ENCODE results near the gene FHIT. TPM values are rescaled to one million over a fixed set of nuclear protein-coding genes. Genes with fewer than 3 reads are reported as not detected.

Gene FHIT
- polyA plus RNA-seq, 1 donor: 35.8 TPM

GRCh38 chr3:59862686-59863085, 1388.6 kb downstream of the FHIT start:
- Histone ChIP-seq H3K36me3 (ENCODE audit: control insufficient read depth, insufficient read depth, low read length) (no peaks in the 10 kb centered on the region), H3K27ac (ENCODE audit: low read length) (no peak overlapping the region), H3K4me1 (ENCODE audit: control insufficient read depth, insufficient read depth, low read length) (no peaks in the 10 kb centered on the region), H3K4me3 (ENCODE audit: low read length) (no peak overlapping the region), H3K27me3 (ENCODE audit: control insufficient read depth, insufficient read depth, low read length) (no peaks in the 10 kb centered on the region), H3K9me3 (ENCODE audit: control insufficient read depth, low read depth, low read length) (no peaks in the 10 kb centered on the region)
- DNase-seq: no peak
- 90% methylated on average over 2 of the region's 6 CpGs for WGBS (ENCODE audit: insufficient coverage, low lambda C conversion rate)

GRCh38 chr3:59857589-59858346, 1393.5 kb downstream of the FHIT start:
- H3K4me1 ChIP-seq (ENCODE audit: control insufficient read depth, insufficient read depth, low read length): no peaks in the 10 kb centered on the region
- no peaks in the 10 kb centered on the region for H3K9me3 ChIP-seq (ENCODE audit: control insufficient read depth, low read depth, low read length)
- H3K4me3 ChIP-seq (ENCODE audit: low read length): no peak overlapping the region
- peak; percentile 70 to 84 for DNase-seq
- H3K27me3 ChIP-seq (ENCODE audit: control insufficient read depth, insufficient read depth, low read length): no peaks in the 10 kb centered on the region
- no CpG with 5 or more reads among the region's 7 CpGs for whole genome bisulfite sequencing (ENCODE audit: insufficient coverage, low lambda C conversion rate)
- no peaks in the 10 kb centered on the region for H3K36me3 ChIP-seq (ENCODE audit: control insufficient read depth, insufficient read depth, low read length)
- H3K27ac ChIP-seq (ENCODE audit: low read length): no peak overlapping the region

- 58% methylated on average over 4 of the region's 7 CpGs for WGBS (ENCODE audit: insufficient coverage, low lambda C conversion rate)
- Histone ChIP-seq H3K4me1 (ENCODE audit: control insufficient read depth, insufficient read depth, low read length) (no peaks in the 10 kb centered on the region), H3K27ac (ENCODE audit: low read length) (no peak overlapping the region), H3K27me3 (ENCODE audit: control insufficient read depth, insufficient read depth, low read length) (no peaks in the 10 kb centered on the region), H3K9me3 (ENCODE audit: control insufficient read depth, low read depth, low read length) (no peaks in the 10 kb centered on the region), H3K4me3 (ENCODE audit: low read length) (no peak overlapping the region), H3K36me3 (ENCODE audit: control insufficient read depth, insufficient read depth, low read length) (no peaks in the 10 kb centered on the region)
- no peak for DNase-seq
Observed at GRCh38 chr3:59856934-59857460, 1394.3 kb downstream of the FHIT start.

- no peak overlapping the region for H3K4me3 ChIP-seq (ENCODE audit: low read length)
- H3K36me3 ChIP-seq (ENCODE audit: control insufficient read depth, insufficient read depth, low read length): no peaks in the 10 kb centered on the region
- 82% methylated on average over 2 of the region's 12 CpGs for WGBS (ENCODE audit: insufficient coverage, low lambda C conversion rate)
- DNase-seq: no peak
- no peaks in the 10 kb centered on the region for H3K27me3 ChIP-seq (ENCODE audit: control insufficient read depth, insufficient read depth, low read length)
- no peaks in the 10 kb centered on the region for H3K9me3 ChIP-seq (ENCODE audit: control insufficient read depth, low read depth, low read length)
- H3K27ac ChIP-seq (ENCODE audit: low read length): no peak overlapping the region
- H3K4me1 ChIP-seq (ENCODE audit: control insufficient read depth, insufficient read depth, low read length): no peaks in the 10 kb centered on the region
Observed at GRCh38 chr3:59854061-59854709, 1397.1 kb downstream of the FHIT start.

- H3K4me3 ChIP-seq (ENCODE audit: low read length): no peak overlapping the region
- H3K36me3 ChIP-seq (ENCODE audit: control insufficient read depth, insufficient read depth, low read length): no peaks in the 10 kb centered on the region
- H3K27ac ChIP-seq (ENCODE audit: low read length): no peak overlapping the region
- no peak for DNase-seq
- H3K27me3 ChIP-seq (ENCODE audit: control insufficient read depth, insufficient read depth, low read length): no peaks in the 10 kb centered on the region
- no peaks in the 10 kb centered on the region for H3K9me3 ChIP-seq (ENCODE audit: control insufficient read depth, low read depth, low read length)
- WGBS (ENCODE audit: insufficient coverage, low lambda C conversion rate): no CpG with 5 or more reads among the region's 2 CpGs
- no peaks in the 10 kb centered on the region for H3K4me1 ChIP-seq (ENCODE audit: control insufficient read depth, insufficient read depth, low read length)
Observed at GRCh38 chr3:59850417-59850816, 1400.8 kb downstream of the FHIT start.

- no peaks in the 10 kb centered on the region for H3K4me1 ChIP-seq (ENCODE audit: control insufficient read depth, insufficient read depth, low read length)
- no peaks in the 10 kb centered on the region for H3K9me3 ChIP-seq (ENCODE audit: control insufficient read depth, low read depth, low read length)
- no peak for DNase-seq
- no peak overlapping the region for H3K27ac ChIP-seq (ENCODE audit: low read length)
- no peaks in the 10 kb centered on the region for H3K36me3 ChIP-seq (ENCODE audit: control insufficient read depth, insufficient read depth, low read length)
- H3K4me3 ChIP-seq (ENCODE audit: low read length): no peak overlapping the region
- no peaks in the 10 kb centered on the region for H3K27me3 ChIP-seq (ENCODE audit: control insufficient read depth, insufficient read depth, low read length)
- WGBS (ENCODE audit: insufficient coverage, low lambda C conversion rate): no CpG with 5 or more reads among the region's 1 CpG
Observed at GRCh38 chr3:59845386-59845785, 1405.9 kb downstream of the FHIT start.

GRCh38 chr3:59843821-59844220, 1407.4 kb downstream of the FHIT start:
- Histone ChIP-seq H3K27ac (ENCODE audit: low read length) (no peak overlapping the region), H3K4me3 (ENCODE audit: low read length) (no peak overlapping the region), H3K9me3 (ENCODE audit: control insufficient read depth, low read depth, low read length) (no peaks in the 10 kb centered on the region), H3K4me1 (ENCODE audit: control insufficient read depth, insufficient read depth, low read length) (no peaks in the 10 kb centered on the region), H3K36me3 (ENCODE audit: control insufficient read depth, insufficient read depth, low read length) (no peaks in the 10 kb centered on the region), H3K27me3 (ENCODE audit: control insufficient read depth, insufficient read depth, low read length) (no peaks in the 10 kb centered on the region)
- WGBS (ENCODE audit: insufficient coverage, low lambda C conversion rate): no CpG with 5 or more reads among the region's 1 CpG
- DNase-seq: no peak

- DNase-seq: no peak
Observed at GRCh38 chr3:59839810-59840515, 1411.3 kb downstream of the FHIT start.

GRCh38 chr3:59839283-59839682, 1412.0 kb downstream of the FHIT start:
- no peaks in the 10 kb centered on the region for H3K36me3 ChIP-seq (ENCODE audit: control insufficient read depth, insufficient read depth, low read length)
- H3K4me3 ChIP-seq (ENCODE audit: low read length): no peak overlapping the region
- no peaks in the 10 kb centered on the region for H3K27me3 ChIP-seq (ENCODE audit: control insufficient read depth, insufficient read depth, low read length)
- H3K4me1 ChIP-seq (ENCODE audit: control insufficient read depth, insufficient read depth, low read length): no peaks in the 10 kb centered on the region
- WGBS (ENCODE audit: insufficient coverage, low lambda C conversion rate): no CpG with 5 or more reads among the region's 3 CpGs
- H3K9me3 ChIP-seq (ENCODE audit: control insufficient read depth, low read depth, low read length): no peaks in the 10 kb centered on the region
- H3K27ac ChIP-seq (ENCODE audit: low read length): no peak overlapping the region
- DNase-seq: no peak

More at GRCh38 chr3:59839810-59840515, 1411.3 kb downstream of the FHIT start:
- H3K27me3 ChIP-seq (ENCODE audit: control insufficient read depth, insufficient read depth, low read length): no peaks in the 10 kb centered on the region
- WGBS (ENCODE audit: insufficient coverage, low lambda C conversion rate): 86% methylated on average over 1 of the region's 1 CpG
- no peak overlapping the region for H3K4me3 ChIP-seq (ENCODE audit: low read length)
- H3K9me3 ChIP-seq (ENCODE audit: control insufficient read depth, low read depth, low read length): no peaks in the 10 kb centered on the region
- no peaks in the 10 kb centered on the region for H3K36me3 ChIP-seq (ENCODE audit: control insufficient read depth, insufficient read depth, low read length)
- H3K4me1 ChIP-seq (ENCODE audit: control insufficient read depth, insufficient read depth, low read length): no peaks in the 10 kb centered on the region
- no peak overlapping the region for H3K27ac ChIP-seq (ENCODE audit: low read length)

- H3K4me3 ChIP-seq (ENCODE audit: low read length): no peak overlapping the region
- H3K4me1 ChIP-seq (ENCODE audit: control insufficient read depth, insufficient read depth, low read length): no peaks in the 10 kb centered on the region
- no peaks in the 10 kb centered on the region for H3K27me3 ChIP-seq (ENCODE audit: control insufficient read depth, insufficient read depth, low read length)
- no peaks in the 10 kb centered on the region for H3K36me3 ChIP-seq (ENCODE audit: control insufficient read depth, insufficient read depth, low read length)
- WGBS (ENCODE audit: insufficient coverage, low lambda C conversion rate): 100% methylated on average over 1 of the region's 3 CpGs
- no peaks in the 10 kb centered on the region for H3K9me3 ChIP-seq (ENCODE audit: control insufficient read depth, low read depth, low read length)
- DNase-seq: no peak
- H3K27ac ChIP-seq (ENCODE audit: low read length): no peak overlapping the region
Observed at GRCh38 chr3:59836531-59836930, 1414.7 kb downstream of the FHIT start.

Measured in large intestine (tissue), 3 donors.